SK-N-SH (cell line): ENCODE data around the gene KRT4. TPM values are rescaled to one million over a fixed set of nuclear protein-coding genes. Genes with fewer than 3 reads are reported as not detected.

Experiments
- CTCF ChIA-PET: fragments of 300-600, 350-600 bp; formaldehyde crosslinking; extraction: SDS; loops from one replicate; lab custom pipeline; 2021; lab: Yijun Ruan, JAX
- POLR2A ChIA-PET: fragments of 350-600 bp; sonication (Branson Sonifier 250); formaldehyde crosslinking; extraction: SDS; loops from one replicate; lab custom pipeline; 2020; ENCODE audit warnings: antibody characterized with exemption, inconsistent platforms; lab: Yijun Ruan, JAX
- DNase-seq: peaks from one replicate; pipeline ENCODE4 v3.0.0; 2012
- H2AFZ ChIP-seq: fragments of 200-600 bp; sonication (generic); 2 replicates; pipeline ENCODE4 v1.8.1; 2016; ENCODE audit warnings: antibody characterized with exemption, mild to moderate bottlenecking, low read depth
- H3F3A ChIP-seq: fragments of 200-600 bp; sonication (generic); replicated peaks from 2 replicates; pipeline ENCODE3; 2016; ENCODE audit warnings: antibody characterized with exemption, mild to moderate bottlenecking; ENCODE audit not compliant: insufficient read depth
- H3K27ac ChIP-seq, 2 experiments: fragments of 200-500 bp in 1 of 2; fragments of 200-600 bp in 1 of 2; sonication (Bioruptor generic) in 1 of 2; sonication (generic), shearing (Covaris generic) in 1 of 2; 2 replicates each; pipeline versions ENCODE4 v1.5.1 to v1.6.1; 2014 to 2016; ENCODE audit warnings: low read depth in 2 of 2, inconsistent platforms in 1 of 2, low read length in 1 of 2, mild to moderate bottlenecking in 1 of 2, mixed read lengths in 1 of 2
- H3K27me3 ChIP-seq: fragments of 200-600 bp; sonication (generic), shearing (Covaris generic); 2 replicates; pipeline ENCODE4 v1.6.1; 2016; ENCODE audit warnings: mixed run types; ENCODE audit not compliant: insufficient read depth
- H3K36me3 ChIP-seq, 2 experiments: fragments of 200-500 bp in 1 of 2; fragments of 200-600 bp in 1 of 2; sonication (Bioruptor generic) in 1 of 2; sonication (generic) in 1 of 2; replicated peaks in 1 of 2; 2 replicates each; pipeline versions ENCODE3 to v1.5.1; 2014 to 2016; ENCODE audit warnings: low read length in 1 of 2, mild to moderate bottlenecking in 1 of 2; ENCODE audit not compliant: insufficient read depth in 2 of 2, control insufficient read depth in 1 of 2
- H3K4me1 ChIP-seq, 2 experiments: fragments of 200-500 bp in 1 of 2; fragments of 200-600 bp in 1 of 2; sonication (Bioruptor generic) in 1 of 2; sonication (generic), shearing (Covaris generic) in 1 of 2; 2 replicates each; pipeline versions ENCODE4 v1.5.1 to v1.6.1; 2014 to 2016; ENCODE audit warnings: low read depth in 1 of 2, low read length in 1 of 2, mixed run types in 1 of 2; ENCODE audit not compliant: insufficient read depth in 2 of 2, control insufficient read depth in 1 of 2
- H3K4me2 ChIP-seq: fragments of 200-600 bp; sonication (generic), shearing (Covaris generic); 2 replicates; pipeline ENCODE4 v1.6.1; 2017; ENCODE audit warnings: mixed run types
- H3K4me3 ChIP-seq, 2 experiments: fragments of 200-500 bp in 1 of 2; fragments of 200-600 bp in 1 of 2; sonication (Bioruptor generic) in 1 of 2; sonication (generic), shearing (Covaris generic) in 1 of 2; 2 replicates each; pipeline versions ENCODE4 v1.5.1 to v1.8.1; 2014 to 2016; ENCODE audit warnings: low read depth in 2 of 2, inconsistent platforms in 1 of 2, low read length in 1 of 2, mild to moderate bottlenecking in 1 of 2, mixed read lengths in 1 of 2, moderate library complexity in 1 of 2
- H3K79me2 ChIP-seq: fragments of 200-600 bp; sonication (generic); 2 replicates; pipeline ENCODE4 v1.8.1; 2017; ENCODE audit warnings: mild to moderate bottlenecking; ENCODE audit not compliant: insufficient read depth
- H3K9ac ChIP-seq: fragments of 200-600 bp; sonication (generic); 2 replicates; pipeline ENCODE4 v1.6.1; 2017; ENCODE audit warnings: mixed run types
- H3K9me2 ChIP-seq: fragments of 200-600 bp; sonication (generic); 2 replicates; pipeline ENCODE4 v1.6.1; 2017; ENCODE audit warnings: mixed run types
- H3K9me3 ChIP-seq: fragments of 200-600 bp; sonication (generic); 2 replicates; pipeline ENCODE4 v1.6.1; 2017; ENCODE audit warnings: mixed run types, mild to moderate bottlenecking, moderate library complexity
- H4K20me1 ChIP-seq: fragments of 200-600 bp; sonication (generic); 2 replicates; pipeline ENCODE4 v1.6.1; 2017; ENCODE audit warnings: mild to moderate bottlenecking, mixed run types; ENCODE audit not compliant: insufficient read depth
- CHD2 ChIP-seq: fragments of 150-350 bp; IDR thresholded peaks from 2 replicates; pipeline ENCODE4 v1.6.1; 2018; ENCODE audit warnings: low read length; ENCODE audit not compliant: partially characterized antibody
- CTCF ChIP-seq: fragments of 200-600 bp; sonication (generic); IDR thresholded peaks from 2 replicates; pipeline ENCODE4 v1.6.1; 2017; ENCODE audit warnings: antibody characterized with exemption, mild to moderate bottlenecking, moderate library complexity
- ELF1 ChIP-seq: IDR thresholded peaks from 2 replicates; pipeline ENCODE4 v1.4.0; 2012
- EP300 ChIP-seq, 2 experiments: IDR thresholded peaks; 2 replicates each; pipeline versions ENCODE4 v1.4.0 to v1.6.1; 2012; ENCODE audit warnings: borderline replicate concordance in 1 of 2, low read depth in 1 of 2, low read length in 1 of 2
- EZH2phosphoT487 ChIP-seq: fragments of 200-600 bp; sonication (generic); IDR thresholded peaks from 2 replicates; pipeline ENCODE4 v1.6.1; 2017; ENCODE audit warnings: low read depth, mixed run types, mild to moderate bottlenecking, antibody characterized with exemption, moderate library complexity, borderline replicate concordance
- GABPA ChIP-seq: IDR thresholded peaks from 2 replicates; pipeline ENCODE4 v1.4.0; 2012; ENCODE audit warnings: low read depth, mild to moderate bottlenecking
- GATA2 ChIP-seq: sonication (generic); formaldehyde crosslinking; IDR thresholded peaks from 2 replicates; pipeline ENCODE4 v1.5.0; 2020; ENCODE audit warnings: mild to moderate bottlenecking, missing genetic modification reagents
- JUND ChIP-seq: IDR thresholded peaks from 2 replicates; pipeline ENCODE4 v1.4.0; 2012
- MAX ChIP-seq: IDR thresholded peaks from 2 replicates; pipeline ENCODE4 v1.4.0; 2012; ENCODE audit warnings: low read depth
- MEF2A ChIP-seq: IDR thresholded peaks from 2 replicates; pipeline ENCODE4 v1.4.0; 2012; ENCODE audit warnings: low read depth, borderline replicate concordance
- NRF1 ChIP-seq: IDR thresholded peaks from 2 replicates; pipeline ENCODE4 v1.6.1; 2012; ENCODE audit warnings: low read depth, mild to moderate bottlenecking, low read length
- PBX3 ChIP-seq: IDR thresholded peaks from 2 replicates; pipeline ENCODE4; 2012
- POLR2AphosphoS5 ChIP-seq: IDR thresholded peaks from 2 replicates; pipeline ENCODE4 v1.6.1; 2012; ENCODE audit warnings: low read depth, low read length
- RXRA ChIP-seq: IDR thresholded peaks from 2 replicates; pipeline ENCODE4 v1.4.0; 2012; ENCODE audit warnings: low read depth, mild to moderate bottlenecking, borderline replicate concordance
- SMC3 ChIP-seq: IDR thresholded peaks from 2 replicates; pipeline ENCODE4 v1.6.1; 2012; ENCODE audit warnings: low read depth, low read length, improper control_type of control experiment
- TAF1 ChIP-seq: IDR thresholded peaks from 2 replicates; pipeline ENCODE4 v1.6.1; 2012; ENCODE audit warnings: low read depth, mild to moderate bottlenecking, low read length, moderate library complexity, borderline replicate concordance
- YY1 ChIP-seq: IDR thresholded peaks from 2 replicates; pipeline ENCODE4 v1.4.0; 2012; ENCODE audit warnings: low read depth, mild to moderate bottlenecking
- WGBS: methylation state at CpG from one replicate; pipeline ENCODE4 v1.1.6; 2017; ENCODE audit warnings: low lambda C conversion rate; 5-methylcytosine and 5-hydroxymethylcytosine counted together
- polyA plus RNA-seq, 3 experiments: library from polyadenylated mRNA; depleted of rRNA; stranded (reverse); fragments of >200 nt; gene quantifications; 2 replicates each; pipeline ENCODE4 v1.2.3, GENCODE V29; 2012

Gene KRT4
- polyA plus RNA-seq, 1 of the 3 experiments (the other 2 are of a cell fraction): not detected

- TF ChIP-seq EP300 (IDR thresholded peaks at IDR 0.05; ENCODE audit: borderline replicate concordance in 1 of 2, low read depth in 1 of 2, low read length in 1 of 2) (no peak), MEF2A (no peak), ELF1 (no peak), EZH2phosphoT487 (no peak)
Measured at GRCh38 chr12:52807544-52808470, 6.1 kb downstream of the KRT4 start (continued).

- no peaks in the 10 kb centered on the region for H4K20me1 ChIP-seq
- no peak overlapping the region for H3K27ac ChIP-seq
- no peaks in the 10 kb centered on the region for H3K9me2 ChIP-seq
- WGBS: 43% methylated on average over 7 of the region's 11 CpGs
- H3K4me2 ChIP-seq: no peak overlapping the region
- H3K27me3 ChIP-seq: peaks cover 22% of the 10 kb centered on the region; the same call in 1 of the 2 replicates
- ChIA-PET CTCF (interaction anchor here (1.4 to 2.0 kb wide), 2 partner anchors 73 to 78 kb away, joined by 4 to 6 read pairs; no protein-coding TSS in a partner anchor), POLR2A (no interaction called here)
- no peaks in the 10 kb centered on the region for H3K4me1 ChIP-seq
- H3K9ac ChIP-seq: no peak overlapping the region
- no peaks in the 10 kb centered on the region for H3K79me2 ChIP-seq
- DNase-seq: no peak
- no peaks in the 10 kb centered on the region for H3K36me3 ChIP-seq
- no peaks in the 10 kb centered on the region for H3F3A ChIP-seq
- no peak overlapping the region for H3K4me3 ChIP-seq
- no peaks in the 10 kb centered on the region for H3K9me3 ChIP-seq
- TF ChIP-seq NRF1: no peak
- no peak for TF ChIP-seq SMC3
- no peak for TF ChIP-seq CTCF
- no peak for TF ChIP-seq PBX3
- TF ChIP-seq POLR2AphosphoS5: no peak
- TF ChIP-seq GATA2 (CRISPR knock-in tag): no peak
- no peak for TF ChIP-seq TAF1
- TF ChIP-seq CHD2: no peak
- no peak for TF ChIP-seq JUND
- no peak for TF ChIP-seq EZH2phosphoT487
- no peak for TF ChIP-seq YY1
- TF ChIP-seq GABPA: no peak
- no peak for TF ChIP-seq RXRA
- TF ChIP-seq MAX: no peak
- no peak overlapping the region for H2AFZ ChIP-seq
Measured at GRCh38 chr12:52806821-52807543, 6.9 kb downstream of the KRT4 start.
